B cell (primary cell): ENCODE results near the gene OR52B2. TPM values are rescaled to one million over a fixed set of nuclear protein-coding genes. Genes with fewer than 3 reads are reported as not detected.

Experiments
- ATAC-seq: fragments of 200-7000 bp; cut with Tn5 transposase; one replicate; pipeline ENCODE4 v1.10.0; 2021; ENCODE audit warnings: low read depth, mild to moderate bottlenecking, moderate number of reproducible peaks, moderate library complexity
- CTCF ChIA-PET: fragments of 350-600 bp; sonication (Branson Sonifier 250); formaldehyde crosslinking; loops from one replicate; lab custom pipeline; 2021; ENCODE audit warnings: antibody characterized with exemption, inconsistent platforms; lab: Charles Lee
- POLR2A ChIA-PET: fragments of 350-600 bp; sonication (Branson Sonifier 250); formaldehyde crosslinking; loops from one replicate; lab custom pipeline; 2021; ENCODE audit warnings: antibody characterized with exemption; lab: Charles Lee
- DNase-seq: peaks from one replicate; pipeline ENCODE4 v3.0.0; 2013
- H2AFZ ChIP-seq: 2 replicates; pipeline ENCODE4 v1.6.1; 2012; ENCODE audit warnings: mild to moderate bottlenecking, low read depth, low read length; ENCODE audit not compliant: insufficient read depth, poor library complexity, severe bottlenecking
- H3K27ac ChIP-seq, 2 donors: 1 replicate in 1 of 2; 2 replicates in 1 of 2; pipeline ENCODE4 v1.5.1; 2012 to 2013; ENCODE audit warnings: low read length in 2 of 2, mild to moderate bottlenecking in 2 of 2, moderate library complexity in 1 of 2
- H3K27me3 ChIP-seq, 4 experiments: fragments of 200-600 bp in 1 of 4; sonication (generic) in 1 of 4; replicated peaks in 1 of 4; 1 replicate in 2 of 4; 2 replicates in 2 of 4; pipeline versions ENCODE4 v1.6.1 to v1.7.0; 2013 to 2016; ENCODE audit warnings: low read length in 3 of 4, mild to moderate bottlenecking in 2 of 4, mixed read lengths in 1 of 4, moderate library complexity in 1 of 4; ENCODE audit not compliant: insufficient read depth in 4 of 4, control insufficient read depth in 3 of 4; ENCODE audit errors: control extremely low read depth in 1 of 4
- H3K36me3 ChIP-seq, 2 experiments: replicated peaks in 1 of 2; 1 replicate in 1 of 2; 2 replicates in 1 of 2; pipeline versions ENCODE4 v1.6.1 to v1.7.1; 2013; ENCODE audit warnings: low read length in 1 of 2; ENCODE audit not compliant: insufficient read depth in 2 of 2, control insufficient read depth in 1 of 2; ENCODE audit errors: control extremely low read depth in 1 of 2, extremely low read depth in 1 of 2
- H3K4me1 ChIP-seq, 2 donors: fragments of 200-600 bp in 1 of 2; sonication (generic) in 1 of 2; 1 replicate in 1 of 2; 2 replicates in 1 of 2; pipeline versions ENCODE4 v1.5.1 to v1.6.1; 2013 to 2017; ENCODE audit warnings: low read length in 2 of 2; ENCODE audit not compliant: control insufficient read depth in 2 of 2, insufficient read depth in 2 of 2
- H3K4me2 ChIP-seq: replicated peaks from 2 replicates; pipeline ENCODE3; 2012; ENCODE audit warnings: mild to moderate bottlenecking, low read depth, low read length; ENCODE audit not compliant: poor library complexity, severe bottlenecking
- H3K4me3 ChIP-seq, 5 experiments: fragments of 200-600 bp in 1 of 5; sonication (generic) in 1 of 5; 1 replicate in 3 of 5; 2 replicates in 2 of 5; pipeline versions ENCODE4 v1.5.1 to v1.7.0; 2011 to 2016; ENCODE audit warnings: low read length in 4 of 5, mild to moderate bottlenecking in 4 of 5, low read depth in 2 of 5, control low read depth in 1 of 5, moderate library complexity in 1 of 5; ENCODE audit not compliant: insufficient read depth in 1 of 5; ENCODE audit errors: control extremely low read depth in 1 of 5, extremely low read depth in 1 of 5
- H3K79me2 ChIP-seq: fragments of 200-600 bp; sonication (generic); one replicate; pipeline ENCODE4 v1.6.0; 2016; ENCODE audit warnings: low read length; ENCODE audit not compliant: control insufficient read depth, insufficient read depth
- H3K9ac ChIP-seq: fragments of 200-600 bp; sonication (generic); 2 replicates; pipeline ENCODE4 v1.6.1; 2017; ENCODE audit warnings: mild to moderate bottlenecking, low read length, moderate library complexity
- H3K9me3 ChIP-seq, 3 donors: one replicate each; pipeline versions ENCODE4 v1.6.1 to v1.7.1; 2013; ENCODE audit warnings: low read length in 2 of 3; ENCODE audit not compliant: control insufficient read depth in 2 of 3, insufficient read depth in 1 of 3; ENCODE audit errors: control extremely low read depth in 1 of 3
- H4K20me1 ChIP-seq: 2 replicates; pipeline ENCODE4 v1.6.0; 2012; ENCODE audit warnings: mild to moderate bottlenecking, low read length; ENCODE audit not compliant: insufficient read depth, control insufficient read depth, poor library complexity, severe bottlenecking
- H3K27ac Mint-ChIP-seq: one replicate; pipeline ENCODE4 v1.8.0; 2021; ENCODE audit warnings: mixed read lengths
- H3K27me3 Mint-ChIP-seq: one replicate; pipeline ENCODE4 v1.8.0; 2021; ENCODE audit warnings: mixed read lengths
- H3K4me1 Mint-ChIP-seq: one replicate; pipeline ENCODE4 v1.8.0; 2021; ENCODE audit warnings: mixed read lengths
- H3K4me3 Mint-ChIP-seq: one replicate; pipeline ENCODE4 v1.8.0; 2021; ENCODE audit warnings: mixed read lengths
- H3K9me3 Mint-ChIP-seq: one replicate; pipeline ENCODE4 v1.8.0; 2022; ENCODE audit warnings: mixed read lengths; ENCODE audit not compliant: insufficient read depth
- CTCF ChIP-seq: fragments of 200-600 bp; IDR thresholded peaks from one replicate; pipeline ENCODE4 v1.8.0; 2022; ENCODE audit warnings: antibody characterized with exemption, mild to moderate bottlenecking
- EZH2 ChIP-seq: IDR thresholded peaks from 2 replicates; pipeline ENCODE4 v1.6.1; 2012; ENCODE audit warnings: borderline replicate concordance, low read depth, mild to moderate bottlenecking, moderate library complexity, low read length; ENCODE audit not compliant: insufficient read depth, poor library complexity, severe bottlenecking
- WGBS: methylation state at CpG from one replicate; pipeline ENCODE4 v1.1.5; 2013; ENCODE audit warnings: missing lambda C conversion rate; ENCODE audit not compliant: insufficient coverage; 5-methylcytosine and 5-hydroxymethylcytosine counted together
- intact Hi-C: fragments of 100-400 bp; cut with micrococcal nuclease; formaldehyde crosslinking; loops from one replicate; pipeline ENCODE4 v1.10.0; 2022
- polyA plus RNA-seq: library from polyadenylated mRNA; depleted of rRNA; stranded (reverse); fragments of >200 nt; gene quantifications from 2 replicates; pipeline ENCODE4 v1.2.3, GENCODE V29; 2012
- total RNA-seq, 2 donors: library from RNA; stranded (reverse); fragments of 120-200 nt in 1 of 2; gene quantifications; 1 replicate in 1 of 2; 2 replicates in 1 of 2; pipeline versions ENCODE4 v1.2.3 to v1.2.4, GENCODE V29; 2013 to 2022

The OR52B2 gene
- total and polyA plus RNA-seq, 2 donors (not counting 1 experiment from before 2014, with no cell fraction given) = not detected

DNA sequence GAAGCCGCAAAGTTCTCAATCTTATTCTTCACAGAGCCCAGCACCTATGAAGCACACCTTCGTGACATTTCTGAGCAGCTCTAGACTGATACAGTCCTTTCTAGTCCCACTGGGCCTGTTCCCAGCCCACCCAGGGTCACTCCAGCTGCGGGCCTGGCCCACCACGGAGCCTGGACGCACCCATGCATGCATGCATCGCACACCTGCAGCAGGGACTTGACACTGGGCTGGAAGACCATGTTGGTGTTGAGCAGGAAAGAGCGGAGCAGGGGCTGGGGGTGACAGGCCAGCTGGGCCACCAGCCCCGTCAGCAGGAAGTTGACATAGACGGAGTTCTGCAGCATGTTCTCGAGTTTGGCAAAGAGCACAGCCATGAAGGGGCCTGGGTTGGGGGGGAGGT lies 44.4 kb upstream of the OR52B2 start:
- no peaks in the 10 kb centered on the region for H3K4me1 Mint-ChIP-seq
- H3K36me3 ChIP-seq = peaks cover 0 to 68% of the 10 kb centered on the region in 2 experiments
- DNase-seq (no peak), ATAC-seq (no peak)
- no peak overlapping the region for H2AFZ ChIP-seq
- no peak overlapping the region for H3K27ac Mint-ChIP-seq
- no peak overlapping the region for H3K9ac ChIP-seq
- H3K27ac ChIP-seq = no peak overlapping the region
- whole genome bisulfite sequencing = 98% methylated on average over 9 of the region's 10 CpGs
- H3K27me3 ChIP-seq = no peaks in the 10 kb centered on the region
- ChIA-PET CTCF (interaction anchor here (0.6 kb wide), 1 partner anchor 1754 kb away, joined by 3 read pairs; no protein-coding TSS in a partner anchor), POLR2A (no interaction called here)
- TF ChIP-seq CTCF (no peak), EZH2 (no peak)
- no peak overlapping the region for H3K4me3 Mint-ChIP-seq
- no peaks in the 10 kb centered on the region for H3K9me3 Mint-ChIP-seq
- H3K4me3 ChIP-seq = no peak overlapping the region
- intact Hi-C loops = no loop called here
- no peaks in the 10 kb centered on the region for H3K79me2 ChIP-seq
- H3K4me1 ChIP-seq = no peaks in the 10 kb centered on the region
- no peaks in the 10 kb centered on the region for H4K20me1 ChIP-seq
- no peak overlapping the region for H3K4me2 ChIP-seq
- H3K27me3 Mint-ChIP-seq = no peaks in the 10 kb centered on the region
- H3K9me3 ChIP-seq = no peaks in the 10 kb centered on the region

DNA sequence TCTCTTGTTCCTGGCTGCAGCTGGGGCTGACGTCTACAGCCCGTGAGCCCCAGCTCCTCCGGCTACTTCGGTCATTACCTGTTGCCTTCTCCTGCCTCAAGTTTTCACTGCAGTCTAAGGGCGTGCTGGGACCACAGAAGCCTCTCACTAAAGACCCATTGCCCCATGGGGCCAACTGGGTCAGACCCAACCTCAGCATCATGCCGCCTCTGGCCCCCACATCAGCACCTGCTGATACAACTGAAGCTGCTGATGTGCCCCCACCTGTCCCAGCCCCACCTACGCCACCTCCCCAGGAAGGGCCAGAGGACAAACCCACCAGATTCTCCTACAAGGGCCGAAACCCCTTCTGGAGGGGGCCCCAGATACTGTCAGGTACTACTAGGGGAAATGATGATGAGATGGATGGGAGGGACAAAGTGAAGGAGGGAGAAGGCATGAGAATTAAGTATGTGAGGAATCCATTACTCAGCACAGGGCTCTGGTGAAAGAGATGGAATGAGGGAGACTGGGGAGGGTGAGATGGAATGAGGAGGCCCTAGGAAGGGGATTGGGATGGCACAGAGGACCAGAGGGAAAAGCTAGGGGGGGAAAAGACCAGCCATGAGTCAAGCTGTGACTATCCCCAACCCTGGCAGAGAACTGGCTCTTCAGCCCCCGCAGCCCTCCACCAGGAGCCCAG lies 40.3 kb upstream of the OR52B2 start:
- Histone ChIP-seq H4K20me1 (no peaks in the 10 kb centered on the region), H3K27ac (no peak overlapping the region), H3K9ac (no peak overlapping the region), H3K79me2 (no peaks in the 10 kb centered on the region), H2AFZ (no peak overlapping the region), H3K4me2 (no peak overlapping the region), H3K9me3 (no peaks in the 10 kb centered on the region), H3K36me3 (peaks cover 0 to 36% of the 10 kb centered on the region in 2 experiments), H3K4me3 (no peak overlapping the region), H3K4me1 (no peaks in the 10 kb centered on the region), H3K27me3 (no peaks in the 10 kb centered on the region)
- ATAC-seq (no peak), DNase-seq (no peak)
- POLR2A ChIA-PET = no interaction called here
- H3K4me1 Mint-ChIP-seq = no peaks in the 10 kb centered on the region
- TF ChIP-seq EZH2 = no peak
- TF ChIP-seq CTCF = no peak
- H3K27ac Mint-ChIP-seq = no peak overlapping the region
- no peak overlapping the region for H3K4me3 Mint-ChIP-seq
- CTCF ChIA-PET = no interaction called here
- WGBS = 98% methylated on average over 8 of the region's 9 CpGs
- H3K9me3 Mint-ChIP-seq = no peaks in the 10 kb centered on the region
- intact Hi-C loops = no loop called here
- no peaks in the 10 kb centered on the region for H3K27me3 Mint-ChIP-seq
